Neural cell (in vitro differentiated cells): Measurements from ENCODE around the gene DNAH7. TPM values are rescaled to one million over a fixed set of nuclear protein-coding genes. Genes with fewer than 3 reads are reported as not detected.

Experiments
- H2AFZ ChIP-seq: fragments of 200-600, 300-800 bp; sonication (generic), shearing (Covaris generic); 2 replicates; pipeline ENCODE4 v1.6.0; 2014; ENCODE audit warnings: low read depth, mild to moderate bottlenecking, antibody characterized with exemption, low read length, moderate library complexity
- H3F3A ChIP-seq: fragments of 200-600 bp; shearing (Covaris generic); 2 replicates; pipeline ENCODE4 v1.6.1; 2016; ENCODE audit warnings: mild to moderate bottlenecking, moderate library complexity, mixed read lengths, antibody characterized with exemption, low read length; ENCODE audit not compliant: insufficient read depth, poor library complexity, severe bottlenecking
- H3K27ac ChIP-seq: fragments of 200-600, 300-800 bp; sonication (generic), shearing (Covaris generic); 2 replicates; pipeline ENCODE4 v1.5.1; 2014; ENCODE audit warnings: mild to moderate bottlenecking, low read length, moderate library complexity
- H3K27me3 ChIP-seq: fragments of 300-800, 200-600 bp; sonication (generic), shearing (Covaris generic); 2 replicates; pipeline ENCODE4 v1.6.0; 2014; ENCODE audit warnings: mild to moderate bottlenecking, low read depth, low read length, moderate library complexity; ENCODE audit not compliant: insufficient read depth
- H3K36me3 ChIP-seq: fragments of 300-800, 200-600 bp; sonication (generic), shearing (Covaris generic); 2 replicates; pipeline ENCODE4 v1.5.1; 2014; ENCODE audit warnings: mild to moderate bottlenecking, antibody characterized with exemption, low read length, moderate library complexity; ENCODE audit not compliant: insufficient read depth
- H3K4me2 ChIP-seq: fragments of 300-800, 200-600 bp; sonication (generic), shearing (Covaris generic); 2 replicates; pipeline ENCODE4 v1.6.0; 2014; ENCODE audit warnings: mild to moderate bottlenecking, low read length
- H3K4me3 ChIP-seq: fragments of 300-800, 200-600 bp; sonication (generic), shearing (Covaris generic); 2 replicates; pipeline ENCODE4 v1.5.1; 2014; ENCODE audit warnings: mild to moderate bottlenecking, low read length, moderate library complexity
- H3K79me2 ChIP-seq: fragments of 200-600 bp; shearing (Covaris generic); replicated peaks from 2 replicates; pipeline ENCODE4 v1.6.0; 2014; ENCODE audit warnings: mild to moderate bottlenecking, low read length, moderate library complexity; ENCODE audit not compliant: insufficient read depth
- H3K9ac ChIP-seq: fragments of 300-800, 200-600 bp; sonication (generic), shearing (Covaris generic); 2 replicates; pipeline ENCODE4 v1.6.1; 2016; ENCODE audit warnings: mild to moderate bottlenecking, low read length, mixed read lengths
- H3K9me2 ChIP-seq: fragments of 200-600 bp; shearing (Covaris generic); 2 replicates; pipeline ENCODE4 v1.6.1; 2016; ENCODE audit warnings: mild to moderate bottlenecking, low read length, mixed read lengths; ENCODE audit not compliant: insufficient read depth
- H3K9me3 ChIP-seq: fragments of 200-600, 300-800 bp; sonication (generic), shearing (Covaris generic); 2 replicates; pipeline ENCODE4 v1.6.1; 2016; ENCODE audit warnings: mild to moderate bottlenecking, mixed run types, low read length, moderate library complexity, mixed read lengths
- H4K20me1 ChIP-seq: fragments of 200-600 bp; shearing (Covaris generic); 2 replicates; pipeline ENCODE4 v1.6.1; 2016; ENCODE audit warnings: mild to moderate bottlenecking, mixed run types; ENCODE audit not compliant: insufficient read depth
- EP300 ChIP-seq: fragments of 450-650 bp; conservative IDR thresholded peaks from 2 replicates; pipeline ENCODE4 v1.6.1; 2014; ENCODE audit warnings: antibody characterized with exemption, mild to moderate bottlenecking, moderate library complexity; ENCODE audit not compliant: poor library complexity, severe bottlenecking
- EZH2 ChIP-seq: fragments of 200-600, 300-800 bp; shearing (Covaris generic), sonication (generic); IDR thresholded peaks from 2 replicates; pipeline ENCODE4 v1.6.1; 2014; ENCODE audit warnings: antibody characterized with exemption, low read length, borderline replicate concordance, mild to moderate bottlenecking; ENCODE audit not compliant: insufficient read depth, poor library complexity, severe bottlenecking
- MXI1 ChIP-seq: fragments of 450-650 bp; conservative IDR thresholded peaks from 2 replicates; pipeline ENCODE4 v1.6.1; 2014; ENCODE audit warnings: antibody characterized with exemption, mild to moderate bottlenecking; ENCODE audit not compliant: poor library complexity, severe bottlenecking
- POLR2AphosphoS5 ChIP-seq: IDR thresholded peaks from 2 replicates; pipeline ENCODE4 v1.6.1; 2012
- RAD21 ChIP-seq: fragments of 450-650 bp; conservative IDR thresholded peaks from 2 replicates; pipeline ENCODE4 v1.6.1; 2014; ENCODE audit warnings: antibody characterized with exemption, mild to moderate bottlenecking, moderate library complexity
- SMC3 ChIP-seq: fragments of 450-650 bp; conservative IDR thresholded peaks from 2 replicates; pipeline ENCODE4 v1.6.1; 2014; ENCODE audit warnings: antibody characterized with exemption, mild to moderate bottlenecking, moderate library complexity; ENCODE audit not compliant: poor library complexity
- TAF1 ChIP-seq: IDR thresholded peaks from 2 replicates; pipeline ENCODE4 v1.6.1; 2012; ENCODE audit warnings: low read depth
- polyA plus RNA-seq: library from polyadenylated mRNA; depleted of rRNA; stranded (reverse); fragments of >200 nt; gene quantifications from 2 replicates; pipeline ENCODE4 v1.2.3, GENCODE V29; 2014
- TF ChIP-seq, protein P1 (sequence below): fragments of 450-650 bp; IDR thresholded peaks from 2 replicates; pipeline ENCODE4 v1.5.1; 2014; ENCODE audit warnings: antibody characterized with exemption, mild to moderate bottlenecking, moderate library complexity; ENCODE audit not compliant: poor library complexity, severe bottlenecking
- TF ChIP-seq, protein P2 (sequence below): IDR thresholded peaks from 2 replicates; pipeline ENCODE4 v1.6.1; 2012; ENCODE audit warnings: borderline replicate concordance

DNAH7 gene
- polyA plus RNA-seq, 1 donor from 2014 or later, result 0.67 TPM

DNA sequence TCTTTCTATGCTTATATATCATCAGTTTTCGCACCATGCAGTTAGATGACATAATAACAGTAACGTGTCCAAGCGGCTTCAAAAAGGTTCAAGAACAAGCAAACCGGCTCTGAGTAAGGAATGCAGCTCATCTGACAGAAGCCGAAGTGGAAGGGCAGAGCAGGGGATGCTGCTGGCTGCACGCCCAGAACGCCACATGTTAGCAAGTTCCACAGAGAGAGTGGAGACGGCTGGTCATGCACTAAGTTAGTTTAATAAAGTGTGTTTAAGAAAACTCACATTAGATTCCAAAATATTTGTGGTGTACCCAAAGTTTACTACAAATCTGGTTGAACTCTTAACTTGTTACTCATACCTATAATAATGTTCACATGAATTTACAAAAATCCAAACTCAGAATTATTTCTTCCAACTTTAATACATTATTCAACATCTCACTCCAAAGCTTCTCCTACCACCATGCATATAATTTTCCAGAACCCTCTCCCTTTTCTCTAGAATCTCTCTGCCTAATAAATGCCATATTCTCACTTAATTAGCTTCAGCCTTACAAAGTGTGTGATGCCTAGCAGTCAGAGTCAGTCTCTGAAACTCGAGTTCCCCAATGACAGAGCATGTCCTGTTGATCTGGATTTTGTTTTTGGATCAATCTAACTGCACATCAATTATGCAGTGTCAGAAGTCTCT, 170.0 kb downstream of the DNAH7 start:
- Histone ChIP-seq H4K20me1 (no peaks in the 10 kb centered on the region), H3K4me2 (no peak overlapping the region), H2AFZ (no peak overlapping the region), H3K4me3 (no peak overlapping the region), H3K27ac (no peak overlapping the region), H3F3A (no peaks in the 10 kb centered on the region), H3K9me3 (no peaks in the 10 kb centered on the region), H3K36me3 (no peaks in the 10 kb centered on the region), H3K27me3 (no peaks in the 10 kb centered on the region), H3K79me2 (no peaks in the 10 kb centered on the region), H3K9ac (no peak overlapping the region), H3K9me2 (no peaks in the 10 kb centered on the region)
- TF ChIP-seq SMC3, result no peak
- no peak for TF ChIP-seq TAF1
- TF ChIP-seq EP300, result no peak
- TF ChIP-seq RAD21, result no peak
- no peak for TF ChIP-seq EZH2

DNA sequence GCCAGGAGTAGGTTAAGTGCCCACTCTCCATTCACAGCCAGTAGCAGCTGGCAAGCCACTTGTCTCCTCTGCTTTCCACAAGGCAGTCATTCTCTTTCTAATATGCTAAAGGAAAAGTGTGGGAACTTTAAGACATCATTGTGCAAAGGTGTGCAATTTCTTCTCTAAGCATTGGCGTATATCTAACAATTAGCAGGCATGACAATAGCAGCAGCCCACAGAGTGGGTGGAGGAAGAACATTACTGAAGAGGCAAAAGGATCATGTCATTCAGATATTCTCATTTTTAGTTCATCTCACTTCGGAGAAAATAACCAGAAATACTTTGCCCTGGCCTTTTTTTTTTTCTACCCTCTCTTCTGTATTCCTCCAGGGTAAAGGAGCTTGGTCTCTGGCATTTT, 177.6 kb downstream of the DNAH7 start:
- H3K9me3 ChIP-seq, result no peaks in the 10 kb centered on the region
- H3K9ac ChIP-seq, result no peak overlapping the region
- H2AFZ ChIP-seq, result no peak overlapping the region
- no peak overlapping the region for H3K4me2 ChIP-seq
- TF ChIP-seq, protein P1, sequence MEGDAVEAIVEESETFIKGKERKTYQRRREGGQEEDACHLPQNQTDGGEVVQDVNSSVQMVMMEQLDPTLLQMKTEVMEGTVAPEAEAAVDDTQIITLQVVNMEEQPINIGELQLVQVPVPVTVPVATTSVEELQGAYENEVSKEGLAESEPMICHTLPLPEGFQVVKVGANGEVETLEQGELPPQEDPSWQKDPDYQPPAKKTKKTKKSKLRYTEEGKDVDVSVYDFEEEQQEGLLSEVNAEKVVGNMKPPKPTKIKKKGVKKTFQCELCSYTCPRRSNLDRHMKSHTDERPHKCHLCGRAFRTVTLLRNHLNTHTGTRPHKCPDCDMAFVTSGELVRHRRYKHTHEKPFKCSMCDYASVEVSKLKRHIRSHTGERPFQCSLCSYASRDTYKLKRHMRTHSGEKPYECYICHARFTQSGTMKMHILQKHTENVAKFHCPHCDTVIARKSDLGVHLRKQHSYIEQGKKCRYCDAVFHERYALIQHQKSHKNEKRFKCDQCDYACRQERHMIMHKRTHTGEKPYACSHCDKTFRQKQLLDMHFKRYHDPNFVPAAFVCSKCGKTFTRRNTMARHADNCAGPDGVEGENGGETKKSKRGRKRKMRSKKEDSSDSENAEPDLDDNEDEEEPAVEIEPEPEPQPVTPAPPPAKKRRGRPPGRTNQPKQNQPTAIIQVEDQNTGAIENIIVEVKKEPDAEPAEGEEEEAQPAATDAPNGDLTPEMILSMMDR, result no peak
- no peak for TF ChIP-seq SMC3
- no peak for TF ChIP-seq RAD21
- no peak for TF ChIP-seq POLR2AphosphoS5
- TF ChIP-seq, protein P2, sequence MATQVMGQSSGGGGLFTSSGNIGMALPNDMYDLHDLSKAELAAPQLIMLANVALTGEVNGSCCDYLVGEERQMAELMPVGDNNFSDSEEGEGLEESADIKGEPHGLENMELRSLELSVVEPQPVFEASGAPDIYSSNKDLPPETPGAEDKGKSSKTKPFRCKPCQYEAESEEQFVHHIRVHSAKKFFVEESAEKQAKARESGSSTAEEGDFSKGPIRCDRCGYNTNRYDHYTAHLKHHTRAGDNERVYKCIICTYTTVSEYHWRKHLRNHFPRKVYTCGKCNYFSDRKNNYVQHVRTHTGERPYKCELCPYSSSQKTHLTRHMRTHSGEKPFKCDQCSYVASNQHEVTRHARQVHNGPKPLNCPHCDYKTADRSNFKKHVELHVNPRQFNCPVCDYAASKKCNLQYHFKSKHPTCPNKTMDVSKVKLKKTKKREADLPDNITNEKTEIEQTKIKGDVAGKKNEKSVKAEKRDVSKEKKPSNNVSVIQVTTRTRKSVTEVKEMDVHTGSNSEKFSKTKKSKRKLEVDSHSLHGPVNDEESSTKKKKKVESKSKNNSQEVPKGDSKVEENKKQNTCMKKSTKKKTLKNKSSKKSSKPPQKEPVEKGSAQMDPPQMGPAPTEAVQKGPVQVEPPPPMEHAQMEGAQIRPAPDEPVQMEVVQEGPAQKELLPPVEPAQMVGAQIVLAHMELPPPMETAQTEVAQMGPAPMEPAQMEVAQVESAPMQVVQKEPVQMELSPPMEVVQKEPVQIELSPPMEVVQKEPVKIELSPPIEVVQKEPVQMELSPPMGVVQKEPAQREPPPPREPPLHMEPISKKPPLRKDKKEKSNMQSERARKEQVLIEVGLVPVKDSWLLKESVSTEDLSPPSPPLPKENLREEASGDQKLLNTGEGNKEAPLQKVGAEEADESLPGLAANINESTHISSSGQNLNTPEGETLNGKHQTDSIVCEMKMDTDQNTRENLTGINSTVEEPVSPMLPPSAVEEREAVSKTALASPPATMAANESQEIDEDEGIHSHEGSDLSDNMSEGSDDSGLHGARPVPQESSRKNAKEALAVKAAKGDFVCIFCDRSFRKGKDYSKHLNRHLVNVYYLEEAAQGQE, result no peak
- TF ChIP-seq EZH2, result no peak
- no peak for TF ChIP-seq EP300
- no peak for TF ChIP-seq TAF1
- no peak for TF ChIP-seq MXI1
- H3K36me3 ChIP-seq, result no peaks in the 10 kb centered on the region
- H3K79me2 ChIP-seq, result no peaks in the 10 kb centered on the region
- no peak overlapping the region for H3K4me3 ChIP-seq
- H4K20me1 ChIP-seq, result no peaks in the 10 kb centered on the region
- no peaks in the 10 kb centered on the region for H3K9me2 ChIP-seq
- H3F3A ChIP-seq, result no peaks in the 10 kb centered on the region
- no peak overlapping the region for H3K27ac ChIP-seq
- no peaks in the 10 kb centered on the region for H3K27me3 ChIP-seq
